Gastrocnemius medialis (tissue), 4 donors: ENCODE measurements around the gene ZDBF2. TPM values are rescaled to one million over a fixed set of nuclear protein-coding genes. Genes with fewer than 3 reads are reported as not detected.
"Not testable (repeated sequence)": the region's sequence is repeated elsewhere in the genome, so short reads cannot be mapped to it uniquely, and the experiment has no call there.

Experiments used
- ATAC-seq, 2 donors: fragments of 150-250 bp; one replicate each; pipeline ENCODE4 v1.9.1; 2016
- DNase-seq, 2 donors: peaks; one replicate each; pipeline ENCODE4 v3.0.0-alpha.2; 2019
- H3K27ac ChIP-seq, 4 donors: fragments of 200-600 bp; sonication (generic); 1 replicate in 1 of 4; 2 replicates in 3 of 4; pipeline ENCODE4 v1.5.1; 2016 to 2018; ENCODE audit warnings: mild to moderate bottlenecking in 2 of 4, moderate library complexity in 1 of 4
- H3K27me3 ChIP-seq, 3 donors: fragments of 200-600 bp; sonication (generic) in 2 of 3; 1 replicate in 1 of 3; 2 replicates in 2 of 3; pipeline versions ENCODE4 v1.5.1 to v1.6.0; 2016 to 2019; ENCODE audit warnings: mild to moderate bottlenecking in 1 of 3, moderate library complexity in 1 of 3
- H3K36me3 ChIP-seq, 2 donors: fragments of 200-600 bp; sonication (generic) in 1 of 2; one replicate each; pipeline ENCODE4 v1.5.1; 2017 to 2018
- H3K4me1 ChIP-seq, 2 donors: fragments of 200-600 bp; sonication (generic) in 1 of 2; one replicate each; pipeline ENCODE4 v1.5.1; 2016 to 2017; ENCODE audit warnings: mild to moderate bottlenecking in 2 of 2
- H3K4me3 ChIP-seq, 4 donors: fragments of 200-600 bp; sonication (generic) in 3 of 4; 1 replicate in 1 of 4; 2 replicates in 3 of 4; pipeline ENCODE4 v1.5.1; 2016 to 2019; ENCODE audit warnings: mild to moderate bottlenecking in 2 of 4
- H3K9me3 ChIP-seq, 3 donors: fragments of 200-600 bp; sonication (generic) in 2 of 3; 1 replicate in 1 of 3; 2 replicates in 2 of 3; pipeline ENCODE4 v1.5.1; 2016 to 2019
- CTCF ChIP-seq, 5 experiments: fragments of 450-650 bp in 3 of 5; fragments of 200-600 bp in 2 of 5; sonication (generic) in 2 of 5; IDR thresholded peaks in 4 of 5; conservative IDR thresholded peaks in 1 of 5; 1 replicate in 4 of 5; 2 replicates in 1 of 5; pipeline ENCODE4 v1.5.1; 2016 to 2019; ENCODE audit warnings: antibody characterized with exemption in 5 of 5, mild to moderate bottlenecking in 3 of 5, moderate library complexity in 3 of 5
- POLR2A ChIP-seq, 2 donors: fragments of 450-650 bp; IDR thresholded peaks; one replicate each; pipeline ENCODE4 v1.6.1; 2017; ENCODE audit warnings: antibody characterized with exemption in 2 of 2, mild to moderate bottlenecking in 2 of 2, moderate library complexity in 2 of 2
- in situ Hi-C, 4 donors: fragments of 200-750 bp; cut with MboI; loops; one replicate each; pipeline versions ENCODE4 v1.15.0 to v1.8.0; 2017; ENCODE audit warnings: low sequenced_read_pairs in 4 of 4
- intact Hi-C: fragments of 100-400 bp; cut with DNase I; formaldehyde crosslinking; loops from one replicate; pipeline ENCODE4 v1.15.1; 2023; ENCODE audit warnings: low total_unique reads
- total RNA-seq, 4 donors: library from RNA; depleted of rRNA; stranded (reverse); fragments of >200 nt; gene quantifications; one replicate each; pipeline versions ENCODE4 v1.1.0 to v1.2.3, GENCODE V29; 2016

ZDBF2 gene
- total RNA-seq, 4 donors from 2014 or later: 5.8 to 13.2 (median 9.5) TPM

GRCh38 chr2:206277503-206277902 is 3.0 kb downstream of the ZDBF2 start:
- in situ Hi-C loops (loop anchor here in 1 of 4 donors (10.0 kb wide), 1 partner anchor 113 kb away; no protein-coding TSS in a partner anchor), intact Hi-C loops (loop anchor here (10.0 kb wide), 1 partner anchor 167 kb away; the partner anchor contains the start of gene ADAM23)
- ATAC-seq (no peak), DNase-seq (no peak)
- Histone ChIP-seq H3K27me3 (peaks cover 35 to 37% (median 36%) of the 10 kb centered on the region in 3 donors), H3K9me3 (no peaks in the 10 kb centered on the region), H3K4me3 (no peak overlapping the region), H3K4me1 (peaks cover 4 to 21% of the 10 kb centered on the region in 2 donors), H3K27ac (no peak overlapping the region), H3K36me3 (no peaks in the 10 kb centered on the region)
- no peak for TF ChIP-seq POLR2A (IDR thresholded peaks at IDR 0.05)
- no peak for TF ChIP-seq CTCF (IDR thresholded peaks at IDR 0.05 in 4 of 5, conservative IDR thresholded peaks at IDR 0.05 in 1 of 5)

- in situ Hi-C loops (no loop called here), intact Hi-C loops (no loop called here)
- DNase-seq (no peak), ATAC-seq (no peak)
- Histone ChIP-seq H3K27me3 (peaks cover 0 to under 1% (median 0%) of the 10 kb centered on the region in 3 donors), H3K36me3 (peaks cover 0 to 9% of the 10 kb centered on the region in 2 donors), H3K4me3 (no peak overlapping the region), H3K9me3 (no peaks in the 10 kb centered on the region), H3K4me1 (no peaks in the 10 kb centered on the region), H3K27ac (no peak overlapping the region)
- TF ChIP-seq CTCF (IDR thresholded peaks at IDR 0.05 in 4 of 5, conservative IDR thresholded peaks at IDR 0.05 in 1 of 5) (no peak), POLR2A (IDR thresholded peaks at IDR 0.05) (no peak)
Measured at GRCh38 chr2:206282746-206283145, 8.3 kb downstream of the ZDBF2 start.

GRCh38 chr2:206287197-206287596 is 12.7 kb downstream of the ZDBF2 start:
- Histone ChIP-seq H3K27me3 (no peaks in the 10 kb centered on the region), H3K9me3 (no peaks in the 10 kb centered on the region), H3K36me3 (peaks cover 0 to 9% of the 10 kb centered on the region in 2 donors), H3K4me3 (no peak overlapping the region), H3K4me1 (no peaks in the 10 kb centered on the region), H3K27ac (no peak overlapping the region)
- TF ChIP-seq CTCF (IDR thresholded peaks at IDR 0.05 in 4 of 5, conservative IDR thresholded peaks at IDR 0.05 in 1 of 5) (no peak), POLR2A (IDR thresholded peaks at IDR 0.05) (no peak)
- in situ Hi-C loops: no loop called here
- ATAC-seq (no peak), DNase-seq (no peak)
- intact Hi-C loops: no loop called here

- DNase-seq: no peak
- Histone ChIP-seq H3K27me3 (no peaks in the 10 kb centered on the region), H3K9me3 (no peaks in the 10 kb centered on the region), H3K27ac (no peak overlapping the region), H3K4me1 (no peaks in the 10 kb centered on the region), H3K36me3 (peaks cover 0 to 9% of the 10 kb centered on the region in 2 donors), H3K4me3 (no peak overlapping the region)
- in situ Hi-C loops: no loop called here
- TF ChIP-seq POLR2A (IDR thresholded peaks at IDR 0.05) (no peak), CTCF (IDR thresholded peaks at IDR 0.05 in 4 of 5, conservative IDR thresholded peaks at IDR 0.05 in 1 of 5) (no peak)
- ATAC-seq: no peak
- intact Hi-C loops: no loop called here
Measured at GRCh38 chr2:206289391-206289790, 14.9 kb downstream of the ZDBF2 start.

- H3K27me3 ChIP-seq: no peaks in the 10 kb centered on the region
- no peak for ATAC-seq
- H3K27ac ChIP-seq: no peak overlapping the region
- intact Hi-C loops (no loop called here), in situ Hi-C loops (no loop called here)
- no peak overlapping the region for H3K4me3 ChIP-seq
- no peaks in the 10 kb centered on the region for H3K9me3 ChIP-seq
- no peak for DNase-seq
- no peaks in the 10 kb centered on the region for H3K36me3 ChIP-seq
- TF ChIP-seq POLR2A (IDR thresholded peaks at IDR 0.05) (no peak), CTCF (IDR thresholded peaks at IDR 0.05 in 4 of 5, conservative IDR thresholded peaks at IDR 0.05 in 1 of 5) (no peak)
- H3K4me1 ChIP-seq: no peaks in the 10 kb centered on the region
Measured at GRCh38 chr2:206296128-206296527, 21.7 kb downstream of the ZDBF2 start.

GRCh38 chr2:206299608-206300007 is 25.1 kb downstream of the ZDBF2 start:
- H3K27ac ChIP-seq, H3K36me3 ChIP-seq, intact Hi-C loops, in situ Hi-C loops, DNase-seq, ATAC-seq, H3K9me3 ChIP-seq, H3K27me3 ChIP-seq, H3K4me1 ChIP-seq, H3K4me3 ChIP-seq: not testable (repeated sequence)
